Glutamatergic neuron (in vitro differentiated cells): ENCODE results near the gene CALN1. TPM values are rescaled to one million over a fixed set of nuclear protein-coding genes. Genes with fewer than 3 reads are reported as not detected.
"Not testable (repeated sequence)": the region's sequence is repeated elsewhere in the genome, so short reads cannot be mapped to it uniquely, and the experiment has no call there.

ENCODE experiments used
- DNase-seq: peaks from one replicate; pipeline ENCODE4 v3.0.0; 2022
- H3K27ac Mint-ChIP-seq: one replicate; pipeline ENCODE4 v1.8.0; 2020; ENCODE audit warnings: mild to moderate bottlenecking, mixed read lengths, inconsistent platforms; ENCODE audit not compliant: unreplicated experiment
- H3K27me3 Mint-ChIP-seq: one replicate; pipeline ENCODE4 v1.8.0; 2020; ENCODE audit warnings: mild to moderate bottlenecking, moderate library complexity, mixed read lengths, inconsistent platforms; ENCODE audit not compliant: unreplicated experiment
- H3K36me3 Mint-ChIP-seq: one replicate; pipeline ENCODE4 v1.8.0; 2020; ENCODE audit warnings: mild to moderate bottlenecking, mixed read lengths, inconsistent platforms; ENCODE audit not compliant: unreplicated experiment
- H3K4me1 Mint-ChIP-seq: one replicate; pipeline ENCODE4 v1.8.0; 2020; ENCODE audit warnings: mild to moderate bottlenecking, low read depth, mixed read lengths, inconsistent platforms; ENCODE audit not compliant: unreplicated experiment
- H3K4me3 Mint-ChIP-seq: one replicate; pipeline ENCODE4 v1.8.0; 2020; ENCODE audit warnings: mild to moderate bottlenecking, mixed read lengths, inconsistent platforms; ENCODE audit not compliant: unreplicated experiment
- H3K9me3 Mint-ChIP-seq: one replicate; pipeline ENCODE4 v1.8.0; 2020; ENCODE audit warnings: mild to moderate bottlenecking, moderate library complexity, mixed read lengths, inconsistent platforms; ENCODE audit not compliant: unreplicated experiment
- CTCF ChIP-seq: fragments of 200-600 bp; sonication (generic); IDR thresholded peaks from one replicate; pipeline ENCODE4 v1.5.0; 2021; ENCODE audit not compliant: partially characterized antibody, unreplicated experiment
- long read RNA-seq: library from polyadenylated mRNA; unstranded; transcript quantifications from one replicate; pipeline ENCODE4 v2.0.0, GENCODE V29; 2020; ENCODE audit not compliant: unreplicated experiment
- total RNA-seq: library from RNA; stranded (reverse); fragmentation: NEBNext Ultra II Directional; extraction: Animal tissue kit (Norgen Biotek cat#: 25700); gene quantifications from one replicate; pipeline ENCODE4 v1.2.1, GENCODE V29; 2021; ENCODE audit not compliant: unreplicated experiment

CALN1 gene
- 3.5 TPM for total RNA-seq
- long read RNA-seq = 0 reads

- not testable (repeated sequence) for H3K4me3 Mint-ChIP-seq, H3K9me3 Mint-ChIP-seq, H3K27me3 Mint-ChIP-seq, H3K36me3 Mint-ChIP-seq, H3K27ac Mint-ChIP-seq, DNase-seq
- peaks cover 16% of the 10 kb centered on the region for H3K4me1 Mint-ChIP-seq
Measured at GRCh38 chr7:72412121-72412618, at the start of gene CALN1. TSS of gene CALN1 (minus strand) at chr7:72412338.

- no peak for DNase-seq
- no peak for TF ChIP-seq CTCF
- Mint-ChIP-seq H3K4me3 (no peak overlapping the region), H3K4me1 (peaks cover 2% of the 10 kb centered on the region), H3K27me3 (peaks cover 1% of the 10 kb centered on the region), H3K27ac (no peak overlapping the region), H3K36me3 (peaks cover 9% of the 10 kb centered on the region), H3K9me3 (peaks cover 2% of the 10 kb centered on the region)
Measured at GRCh38 chr7:72453471-72453870, 41.3 kb upstream of the CALN1 start.

GRCh38 chr7:72447465-72448204 lies 35.5 kb upstream of the CALN1 start:
- Mint-ChIP-seq H3K27ac (no peak overlapping the region), H3K4me3 (no peak overlapping the region), H3K36me3 (peaks cover 5% of the 10 kb centered on the region), H3K4me1 (peaks cover 43% of the 10 kb centered on the region), H3K9me3 (peaks cover 2% of the 10 kb centered on the region), H3K27me3 (peaks cover 1% of the 10 kb centered on the region)
- TF ChIP-seq CTCF = no peak
- DNase-seq = no peak

- no peak for DNase-seq
- H3K4me1 Mint-ChIP-seq = peaks cover 46% of the 10 kb centered on the region
- H3K27me3 Mint-ChIP-seq = no peaks in the 10 kb centered on the region
- H3K4me3 Mint-ChIP-seq = no peak overlapping the region
- H3K27ac Mint-ChIP-seq = no peak overlapping the region
- no peaks in the 10 kb centered on the region for H3K36me3 Mint-ChIP-seq
- TF ChIP-seq CTCF = no peak
- H3K9me3 Mint-ChIP-seq = peaks cover 2% of the 10 kb centered on the region
Measured at GRCh38 chr7:72446591-72447462, 34.7 kb upstream of the CALN1 start.

GRCh38 chr7:72446131-72446530 lies 34.0 kb upstream of the CALN1 start:
- Mint-ChIP-seq H3K4me1 (peaks cover 48% of the 10 kb centered on the region), H3K4me3 (no peak overlapping the region), H3K27ac (no peak overlapping the region), H3K9me3 (peaks cover 2% of the 10 kb centered on the region), H3K36me3 (no peaks in the 10 kb centered on the region), H3K27me3 (no peaks in the 10 kb centered on the region)
- TF ChIP-seq CTCF = no peak
- DNase-seq = no peak
